A549 (cell line): ENCODE results near the gene MRPL45.
A peak's percentile ranks its signal among the peaks of the same experiment; 100 is the strongest.

ENCODE experiments used
- BHLHE40 ChIP-seq: IDR thresholded peaks from 2 replicates; pipeline ENCODE4 v1.6.1; 2012; ENCODE audit warnings: low read depth, low read length, inconsistent platforms
- CEBPB ChIP-seq, 2 experiments: fragments of >200 bp in 1 of 2; sonication (Bioruptor Twin) in 1 of 2; formaldehyde crosslinking in 1 of 2; IDR thresholded peaks; 2 replicates each; pipeline ENCODE4 v1.6.1; 2012 to 2016
- CTCF ChIP-seq: fragments of >200 bp; sonication (Bioruptor Twin); formaldehyde crosslinking; IDR thresholded peaks from 3 replicates; pipeline ENCODE4 v1.5.1; 2016
- EHMT2 ChIP-seq: fragments of 200-600 bp; sonication (generic); IDR thresholded peaks from 2 replicates; pipeline ENCODE4 v1.6.1; 2016; ENCODE audit warnings: antibody characterized with exemption, low read depth, mild to moderate bottlenecking, moderate library complexity
- JUN ChIP-seq, 2 experiments: fragments of >200 bp; sonication (Bioruptor Twin); formaldehyde crosslinking; IDR thresholded peaks; 2 replicates in 1 of 2; 3 replicates in 1 of 2; pipeline ENCODE4 v1.6.1; 2016 to 2017
- KDM5A ChIP-seq: fragments of 200-600 bp; sonication (generic); IDR thresholded peaks from 2 replicates; pipeline ENCODE4 v1.6.1; 2016; ENCODE audit warnings: antibody characterized with exemption, mild to moderate bottlenecking
- MAFK ChIP-seq: fragments of 450-650 bp; IDR thresholded peaks from 2 replicates; pipeline ENCODE4 v1.6.1; 2014; ENCODE audit not compliant: partially characterized antibody
- POLR2A ChIP-seq: IDR thresholded peaks from 2 replicates; pipeline ENCODE4 v1.6.1; 2012; ENCODE audit warnings: mild to moderate bottlenecking, low read length
- RAD21 ChIP-seq, 2 experiments: fragments of >200 bp in 1 of 2; sonication (Bioruptor Twin) in 1 of 2; formaldehyde crosslinking in 1 of 2; IDR thresholded peaks in 1 of 2; conservative IDR thresholded peaks in 1 of 2; 2 replicates in 1 of 2; 3 replicates in 1 of 2; pipeline ENCODE4 v1.6.1; 2012 to 2018; ENCODE audit warnings: inconsistent platforms in 1 of 2
- RCOR1 ChIP-seq: fragments of 150-350 bp; IDR thresholded peaks from 2 replicates; pipeline ENCODE4 v1.6.1; 2014; ENCODE audit warnings: antibody characterized with exemption, low read length, low read depth
- ZSCAN20 ChIP-seq: fragments of 250-450 bp; sonication (Bioruptor Pico); IDR thresholded peaks from 2 replicates; pipeline ENCODE4 v1.8.0; 2022; ENCODE audit warnings: mild to moderate bottlenecking, moderate library complexity

GRCh38 chr17:38322156-38322779 is 25.3 kb downstream of the MRPL45 start:
- no peak for TF ChIP-seq POLR2A
- no peak for TF ChIP-seq RCOR1
- no peak for TF ChIP-seq CEBPB (IDR thresholded peaks at IDR 0.05)
- no peak for TF ChIP-seq KDM5A
- peak; percentile 75 for TF ChIP-seq CTCF
- no peak for TF ChIP-seq ZSCAN20
- TF ChIP-seq EHMT2, result no peak
- no peak for TF ChIP-seq BHLHE40
- no peak for TF ChIP-seq JUN (IDR thresholded peaks at IDR 0.05)
- peak; percentile 36 to 41 for TF ChIP-seq RAD21 (conservative IDR thresholded peaks at IDR 0.05 in 1 of 2, IDR thresholded peaks at IDR 0.05 in 1 of 2)
- no peak for TF ChIP-seq MAFK
